Fibroblast of villous mesenchyme (primary cell): ENCODE data around the gene ARID1B. TPM values are rescaled to one million over a fixed set of nuclear protein-coding genes. Genes with fewer than 3 reads are reported as not detected.

Source experiments
- DNase-seq: peaks from one replicate; pipeline ENCODE4 v3.0.0-alpha.2; 2010; ENCODE audit warnings: low read depth
- H3K4me3 ChIP-seq: 2 replicates; pipeline ENCODE4 v1.5.1; 2011; ENCODE audit warnings: low read depth, mild to moderate bottlenecking, low read length
- total RNA-seq: library from RNA; depleted of rRNA; stranded (reverse); fragments of >200 nt; gene quantifications from 2 replicates; pipeline ENCODE4 v1.2.3, GENCODE V29; 2012
- TF ChIP-seq, protein P1 (sequence below): IDR thresholded peaks from 2 replicates; pipeline ENCODE4 v1.5.1; 2012; ENCODE audit warnings: low read depth, mild to moderate bottlenecking, low read length; ENCODE audit not compliant: insufficient read depth

ARID1B gene
- total RNA-seq, 1 donor = 41.0 TPM

DNA sequence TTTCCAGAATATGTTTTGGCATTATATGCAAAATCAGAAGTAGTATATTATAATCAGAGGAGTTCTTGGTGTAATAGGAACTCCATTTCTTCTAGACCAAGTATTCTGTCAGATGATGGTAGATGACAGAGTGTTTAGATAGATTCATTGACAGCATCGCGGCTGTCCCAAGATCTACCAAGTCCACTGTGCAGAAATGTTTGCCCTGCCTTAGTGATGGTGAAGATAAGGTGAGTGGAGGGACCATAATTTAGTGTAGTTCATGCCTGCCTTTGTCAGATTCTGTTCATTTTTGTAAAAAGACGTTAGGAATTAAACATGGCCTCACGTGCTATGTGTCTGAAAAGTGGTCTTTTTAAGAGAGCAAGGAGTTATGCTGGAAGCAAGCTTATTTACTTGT, 270.1 kb downstream of the ARID1B start:
- TF ChIP-seq, protein P1, sequence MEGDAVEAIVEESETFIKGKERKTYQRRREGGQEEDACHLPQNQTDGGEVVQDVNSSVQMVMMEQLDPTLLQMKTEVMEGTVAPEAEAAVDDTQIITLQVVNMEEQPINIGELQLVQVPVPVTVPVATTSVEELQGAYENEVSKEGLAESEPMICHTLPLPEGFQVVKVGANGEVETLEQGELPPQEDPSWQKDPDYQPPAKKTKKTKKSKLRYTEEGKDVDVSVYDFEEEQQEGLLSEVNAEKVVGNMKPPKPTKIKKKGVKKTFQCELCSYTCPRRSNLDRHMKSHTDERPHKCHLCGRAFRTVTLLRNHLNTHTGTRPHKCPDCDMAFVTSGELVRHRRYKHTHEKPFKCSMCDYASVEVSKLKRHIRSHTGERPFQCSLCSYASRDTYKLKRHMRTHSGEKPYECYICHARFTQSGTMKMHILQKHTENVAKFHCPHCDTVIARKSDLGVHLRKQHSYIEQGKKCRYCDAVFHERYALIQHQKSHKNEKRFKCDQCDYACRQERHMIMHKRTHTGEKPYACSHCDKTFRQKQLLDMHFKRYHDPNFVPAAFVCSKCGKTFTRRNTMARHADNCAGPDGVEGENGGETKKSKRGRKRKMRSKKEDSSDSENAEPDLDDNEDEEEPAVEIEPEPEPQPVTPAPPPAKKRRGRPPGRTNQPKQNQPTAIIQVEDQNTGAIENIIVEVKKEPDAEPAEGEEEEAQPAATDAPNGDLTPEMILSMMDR = no peak
- no peak for DNase-seq
- no peak overlapping the region for H3K4me3 ChIP-seq

DNA sequence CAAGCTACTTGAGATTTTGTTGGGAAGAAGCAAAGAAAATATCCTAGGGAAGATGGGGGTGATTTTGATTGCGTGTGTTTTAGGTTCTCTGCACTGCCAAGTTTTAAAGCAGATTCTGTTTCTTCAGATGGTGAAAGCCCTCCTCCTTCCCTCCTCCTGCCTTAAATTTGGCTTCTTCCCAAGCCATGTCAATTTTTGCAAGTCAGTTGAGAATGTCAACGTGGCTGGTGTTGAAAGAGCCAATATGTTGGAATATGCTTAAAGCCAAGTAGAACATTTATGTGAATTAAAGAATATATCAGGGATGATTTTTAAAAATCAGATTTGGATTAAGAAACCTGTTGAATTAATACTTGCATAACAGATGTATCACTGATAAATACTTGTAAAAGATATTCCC, 270.8 kb downstream of the ARID1B start:
- peak; percentile 29 for DNase-seq
- no peak overlapping the region for H3K4me3 ChIP-seq
- TF ChIP-seq, protein P1 = no peak

DNA sequence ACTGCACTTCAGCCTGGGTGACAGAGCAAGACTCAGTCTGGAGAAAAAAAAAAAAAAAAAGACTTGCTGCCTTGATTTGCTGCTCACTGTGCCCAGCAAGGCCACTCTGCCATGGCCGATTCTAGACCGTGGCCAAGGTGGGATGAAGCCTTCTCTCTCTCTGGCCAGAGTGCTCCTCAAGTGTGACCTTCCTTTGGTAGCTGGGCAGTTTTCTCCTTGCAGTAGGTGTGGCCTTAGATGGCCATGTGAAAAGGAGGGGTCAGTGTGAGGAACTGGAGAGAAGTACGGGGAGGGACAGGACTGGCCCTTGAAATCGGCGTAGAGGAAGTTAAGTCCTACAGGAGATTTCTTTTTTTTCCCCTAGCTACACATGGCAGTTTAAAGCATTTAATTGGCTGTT, 272.0 kb downstream of the ARID1B start:
- H3K4me3 ChIP-seq = no peak overlapping the region
- TF ChIP-seq, protein P1 = no peak
- no peak for DNase-seq

DNA sequence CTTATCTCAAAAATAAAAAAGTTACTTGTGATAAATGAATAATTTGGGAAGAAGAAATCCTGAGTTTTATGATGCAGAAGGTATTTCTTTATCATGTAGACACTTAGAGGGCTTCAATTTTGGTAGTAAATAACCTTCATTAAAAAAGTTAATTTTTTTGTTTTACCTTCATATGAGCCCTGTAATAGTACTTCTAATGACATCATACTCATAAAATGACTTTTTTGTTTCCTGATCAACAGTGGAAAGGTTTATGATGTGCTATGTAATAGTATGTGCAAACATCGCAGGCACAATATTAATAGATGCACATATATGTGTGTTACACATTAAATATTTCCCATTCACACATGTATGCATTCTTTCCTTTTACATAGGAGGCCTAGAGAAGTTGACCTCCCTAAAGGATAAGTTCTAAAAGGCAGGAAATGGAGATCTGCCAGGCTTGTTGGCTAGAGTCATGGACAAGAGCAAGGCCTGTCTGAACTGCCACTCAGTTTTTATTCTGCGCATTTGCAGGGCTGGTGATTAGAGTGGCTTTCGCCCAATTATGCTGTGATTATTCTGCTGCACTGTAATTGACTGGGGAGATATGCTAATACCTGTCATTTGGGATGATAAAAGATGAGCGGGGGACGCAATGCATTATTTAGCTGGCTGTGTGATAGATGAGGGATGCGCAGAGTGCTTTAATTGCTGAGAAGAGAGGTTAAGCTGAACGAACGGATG, 273.5 kb downstream of the ARID1B start:
- TF ChIP-seq, protein P1 = no peak
- DNase-seq = no peak
- no peak overlapping the region for H3K4me3 ChIP-seq

DNA sequence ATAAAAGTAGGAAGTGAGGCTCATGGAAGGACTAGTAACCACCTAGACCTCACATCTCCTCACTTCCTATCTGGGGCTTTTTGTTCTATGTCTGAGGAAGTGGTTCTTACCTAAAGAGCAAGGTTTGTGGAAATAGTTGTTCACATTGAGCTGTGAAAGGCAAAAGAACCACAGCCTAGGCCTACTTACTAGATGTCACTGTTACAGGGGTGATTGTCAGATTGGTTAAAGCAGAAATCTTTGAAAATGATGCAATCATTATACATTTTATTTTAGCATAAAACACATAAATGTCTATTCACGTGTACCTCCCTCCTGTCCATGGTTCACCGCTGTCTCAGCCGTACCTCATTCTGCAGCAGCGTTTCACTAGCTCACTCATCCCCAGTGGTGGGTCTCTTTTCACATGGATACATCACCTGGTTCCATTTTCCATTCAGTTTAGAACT, 277.4 kb downstream of the ARID1B start:
- H3K4me3 ChIP-seq = no peak overlapping the region
- TF ChIP-seq, protein P1 = no peak
- no peak for DNase-seq

DNA sequence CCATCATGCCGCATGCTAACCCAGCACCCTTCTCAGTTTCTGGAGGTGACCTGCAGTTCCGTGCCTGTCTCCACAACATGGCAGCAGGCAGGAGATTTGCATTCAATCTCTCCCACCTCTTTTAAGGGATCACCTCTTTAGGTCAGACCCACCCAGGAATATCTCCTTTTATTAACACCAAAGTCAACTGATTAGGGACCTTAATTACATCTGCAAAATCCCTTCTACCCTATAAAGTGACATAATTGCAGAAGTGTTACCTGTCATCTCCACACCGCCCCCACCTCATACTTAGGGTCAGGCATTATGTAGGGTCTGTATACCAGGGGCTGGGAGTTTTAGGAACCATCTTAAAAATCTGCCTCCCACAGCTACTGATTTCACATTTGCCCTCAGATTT, 278.7 kb downstream of the ARID1B start:
- H3K4me3 ChIP-seq = no peak overlapping the region
- no peak for DNase-seq
- TF ChIP-seq, protein P1 = no peak

DNA sequence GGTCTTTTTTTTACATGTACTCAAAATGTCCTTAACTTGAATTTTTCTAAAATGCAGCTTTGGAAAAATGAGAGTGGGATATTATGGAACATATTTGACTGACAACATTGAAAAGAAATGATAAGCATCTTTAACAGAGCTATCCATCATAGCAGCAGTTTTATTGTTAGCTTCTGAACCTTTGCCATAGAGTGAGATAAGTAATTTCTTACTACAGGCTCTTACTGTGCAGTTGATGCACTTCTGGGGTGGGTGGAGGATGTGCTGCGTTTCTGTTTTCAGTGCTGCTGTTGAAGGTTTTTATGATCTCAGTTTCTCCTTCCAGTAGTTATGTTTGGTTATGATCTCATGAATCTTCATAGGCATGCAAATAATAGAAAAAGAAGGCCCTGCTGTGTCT, 279.1 kb downstream of the ARID1B start:
- TF ChIP-seq, protein P1 = no peak
- no peak overlapping the region for H3K4me3 ChIP-seq
- DNase-seq = no peak
